A549 treated with dexamethasone at 1 μM for 4 hours (cell line): ENCODE results near the gene TPST2. TPM values are rescaled to one million over a fixed set of nuclear protein-coding genes. Genes with fewer than 3 reads are reported as not detected.

Experiments used
- total RNA-seq: library from RNA; stranded (reverse); fragments of 200-300 nt; extraction: Qiagen RNA extraction; gene quantifications from 5 replicates; pipeline ENCODE4 v1.2.3, GENCODE V29; 2022

TPST2 gene
- 7.7 to 9.5 TPM (median 8.2 TPM) in 5 replicates for total RNA-seq

DNA sequence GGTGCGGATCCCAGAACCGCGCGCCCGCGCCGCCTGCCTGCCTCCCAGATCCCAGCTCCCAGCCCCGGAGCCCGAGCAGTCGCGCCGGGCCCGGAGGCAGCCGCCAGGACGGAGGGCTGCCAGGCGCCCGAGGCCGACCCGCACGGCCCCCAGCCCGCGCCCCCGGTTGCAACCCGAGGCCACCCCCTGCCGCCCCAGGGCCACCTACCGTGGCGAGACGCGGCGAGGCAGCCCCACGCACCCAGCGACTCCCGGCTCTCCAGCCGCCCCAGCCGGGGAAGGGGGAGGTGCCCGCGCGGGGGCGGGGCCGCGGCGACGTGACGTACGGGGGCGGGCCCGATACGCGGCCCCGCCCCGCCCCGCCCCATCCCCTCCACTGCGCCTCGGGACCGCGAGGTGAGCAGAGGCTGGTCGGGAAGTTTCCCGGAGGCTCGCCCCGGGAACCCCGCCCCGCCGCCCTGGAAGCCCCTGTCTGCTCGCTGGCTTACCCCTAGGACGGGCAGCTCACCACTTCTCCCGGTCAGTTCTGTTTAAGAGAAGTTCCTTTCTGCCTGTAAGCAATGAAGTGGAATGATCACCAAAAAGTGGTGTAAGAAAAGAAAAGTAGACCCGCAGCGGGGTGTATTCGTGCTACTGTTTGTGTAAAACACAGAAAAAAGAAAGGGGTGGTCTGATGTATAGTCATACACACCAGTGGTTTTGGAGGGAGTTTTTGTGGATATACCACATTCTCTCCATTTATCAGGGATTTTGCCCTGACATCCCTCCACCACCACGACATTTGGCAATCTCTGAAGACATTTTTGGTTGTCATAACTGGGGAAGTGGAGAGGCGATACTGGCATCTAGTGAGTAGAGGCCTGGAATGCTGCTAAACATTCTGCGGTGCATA, at the start of gene TPST2:
Gene TPST2 (minus strand): TSS at position 288 of the 892 bp plus-strand sequence. CDS start 48,502 bp downstream, outside the sequence.

DNA sequence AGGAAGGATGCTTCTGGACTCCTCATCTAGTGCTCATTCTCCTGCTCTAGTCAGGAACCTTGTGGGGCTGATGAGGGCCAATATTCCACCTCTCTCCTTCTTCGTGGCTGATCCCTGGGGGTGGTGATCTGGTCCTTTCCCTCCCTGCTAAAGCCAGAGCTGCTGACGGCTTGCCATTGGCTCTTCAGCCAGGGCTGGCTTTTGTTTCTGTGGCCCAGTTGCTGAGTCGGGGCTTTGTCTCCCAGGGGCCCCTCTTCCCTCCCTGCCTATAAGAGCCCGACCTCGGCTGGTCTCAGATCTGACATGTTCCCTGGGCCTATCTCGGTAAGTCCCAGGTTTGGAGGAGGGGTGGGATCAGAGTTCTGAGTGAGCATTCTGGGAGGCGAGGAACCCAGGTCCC, 31.7 kb upstream of the TPST2 start, which contains the start of gene CRYBA4:
Gene CRYBA4 (plus strand): TSS at position 301 of the 400 bp plus-strand sequence. CDS start 634 bp downstream, outside the sequence.

DNA sequence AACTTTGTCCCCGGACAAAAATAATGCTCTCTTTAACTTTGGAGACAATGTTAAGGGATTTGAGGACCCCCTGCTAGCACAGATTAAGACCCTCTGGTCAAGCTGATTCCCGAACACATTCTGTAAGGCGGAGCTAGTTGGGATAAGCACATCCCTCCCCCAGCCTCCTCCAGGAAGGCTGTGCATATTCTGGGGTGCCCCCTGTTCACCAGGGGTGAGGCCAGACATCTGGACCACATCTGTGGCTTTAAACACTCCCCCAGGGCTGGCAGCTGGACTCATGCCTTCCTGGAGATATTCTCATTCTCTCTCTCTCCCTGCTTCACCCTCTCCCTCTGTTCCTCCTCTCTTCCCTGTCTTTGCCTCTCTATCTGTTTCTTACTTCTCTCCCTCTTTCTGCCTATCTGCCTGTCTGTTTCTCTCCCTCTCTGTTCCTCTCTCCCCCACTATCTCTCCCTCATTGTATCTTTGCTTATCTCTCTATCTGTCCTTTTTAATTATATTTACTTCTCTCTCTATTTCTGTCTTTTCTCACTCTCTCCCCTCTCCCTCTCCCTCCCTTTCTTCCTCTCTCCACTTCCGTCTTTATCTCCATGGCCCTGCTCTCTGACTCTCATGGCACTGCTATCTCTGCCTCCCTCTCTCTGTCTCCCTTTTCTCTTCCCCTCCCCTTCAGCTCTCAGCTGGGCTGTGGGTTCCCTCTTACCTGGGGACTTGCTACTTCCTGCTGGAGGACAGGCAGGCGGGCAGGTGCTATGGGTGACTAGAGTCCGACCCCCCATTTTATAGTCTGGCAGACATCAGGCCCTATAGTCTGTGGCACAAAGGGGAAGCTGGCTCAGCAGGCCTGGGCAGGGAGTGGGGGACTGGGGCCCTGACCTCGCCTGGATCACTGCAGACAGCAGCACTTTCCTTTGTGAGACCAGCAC, 27.6 kb upstream of the TPST2 start, which contains the start of gene CRYBB1:
Gene CRYBB1 (minus strand): TSS at position 757 of the 929 bp plus-strand sequence. CDS start 1,708 bp downstream, outside the sequence.

DNA sequence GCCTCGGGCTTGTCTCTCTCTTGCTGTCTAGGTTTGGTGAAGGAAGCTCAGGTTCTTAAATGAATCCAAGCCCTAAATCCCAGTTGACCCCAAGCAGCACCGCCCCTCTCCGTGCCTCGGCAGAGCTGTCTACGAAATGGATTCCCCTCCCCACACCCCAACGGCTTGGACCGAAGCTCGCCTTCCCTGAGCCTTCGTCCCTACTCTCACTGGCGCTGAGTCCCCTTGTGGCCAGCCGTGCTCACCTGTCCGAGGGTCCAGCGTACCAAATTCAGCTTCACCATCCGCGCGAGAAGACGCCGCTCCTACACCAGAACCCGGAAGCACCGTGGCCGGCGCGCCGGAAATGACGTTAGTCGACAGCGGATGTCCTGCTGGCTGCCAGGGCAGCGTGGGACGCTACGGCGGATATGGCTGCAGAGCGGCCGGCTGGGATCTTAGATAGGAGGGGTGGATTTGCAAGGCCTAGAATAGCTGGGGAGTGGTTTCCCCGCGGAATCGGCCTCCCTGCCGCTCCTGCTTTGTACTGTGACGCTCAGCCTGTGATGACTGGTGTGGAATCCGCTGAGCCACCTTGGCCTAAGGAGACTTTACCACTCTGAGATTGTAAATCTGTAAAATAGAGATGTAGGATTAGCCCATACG, 77.7 kb downstream of the TPST2 start, which contains the start of gene TFIP11:
Gene TFIP11 (minus strand): TSS at position 325 of the 645 bp plus-strand sequence. CDS start 2,201 bp downstream, outside the sequence.

DNA sequence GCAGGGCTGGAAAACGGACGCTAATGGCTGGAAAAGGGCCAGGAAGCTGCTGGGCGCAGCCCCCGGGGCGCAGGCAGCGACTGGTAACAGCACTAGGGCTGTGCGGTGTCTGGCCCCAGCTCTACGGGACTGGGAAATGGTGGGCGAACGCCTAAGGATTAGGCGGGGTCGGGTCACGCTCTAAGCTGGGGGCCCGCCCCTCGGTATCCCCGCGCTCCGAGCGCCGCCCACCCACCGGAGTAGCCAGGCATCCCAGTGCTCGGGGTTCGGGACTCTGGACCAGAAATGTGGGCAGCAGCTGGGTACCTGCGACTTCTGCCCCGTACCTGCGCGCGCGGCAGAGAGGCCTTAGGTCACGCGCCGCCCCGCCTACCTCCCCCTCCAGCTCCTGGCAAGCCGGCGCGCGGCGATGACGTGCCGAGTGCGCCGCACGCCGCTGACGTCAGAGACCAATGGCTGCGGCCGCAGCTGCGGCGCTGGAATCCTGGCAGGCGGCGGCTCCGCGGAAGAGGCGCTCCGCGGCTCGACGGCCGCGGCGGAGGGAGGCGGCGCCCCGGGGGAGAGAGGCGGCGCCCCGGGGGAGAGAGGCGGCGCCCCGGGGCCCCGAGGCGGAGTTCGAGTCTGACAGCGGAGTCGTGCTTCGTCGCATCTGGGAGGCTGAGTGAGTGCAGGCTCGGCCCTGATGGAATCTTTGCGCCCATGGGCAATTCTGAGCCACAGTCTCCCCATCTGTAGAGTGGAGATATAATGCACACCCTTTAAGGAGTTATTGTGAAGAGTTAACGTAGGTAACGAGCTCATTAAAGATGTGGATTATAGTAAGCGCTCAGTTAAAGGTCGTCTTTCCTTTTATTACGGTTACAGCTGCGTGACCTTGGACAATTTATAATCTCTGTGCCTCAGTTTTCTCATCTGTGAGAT, 106.2 kb downstream of the TPST2 start, which contains the start of the genes HPS4 and SRRD:
Gene HPS4 (minus strand): TSS at position 345 of the 921 bp plus-strand sequence. CDS start 2,021 bp downstream, outside the sequence.
Gene SRRD (plus strand): TSS at position 439 of the 921 bp plus-strand sequence. CDS start 14 bp downstream, at position 453.

Other genes with a start within 250 kb of the TPST2 start
- gene ASPHD2, start 160.9 kb downstream of the TPST2 start, total RNA-seq = 1.5 to 2.0 TPM (median 1.7 TPM) in 5 replicates
- 14.1 to 17.4 TPM (median 16.0 TPM) in 5 replicates for gene HPS4, start 106.3 kb downstream of the TPST2 start, total RNA-seq
- 15.7 to 23.9 TPM (median 19.4 TPM) in 5 replicates for gene SRRD, start 106.3 kb downstream of the TPST2 start, total RNA-seq
- gene TFIP11, start 77.7 kb downstream of the TPST2 start, total RNA-seq = 20.2 to 26.4 TPM (median 25.5 TPM) in 5 replicates
- gene CRYBB1, start 27.9 kb upstream of the TPST2 start, total RNA-seq = not detected in 5 replicates
- not detected in 5 replicates for gene CRYBA4, start 31.8 kb upstream of the TPST2 start, total RNA-seq
- gene MIAT, start 67.5 kb upstream of the TPST2 start, total RNA-seq = 0.11 to 0.38 TPM (median 0.25 TPM) in 5 replicates